H9 (cell line): ENCODE data around the gene CRTAP. TPM values are rescaled to one million over a fixed set of nuclear protein-coding genes. Genes with fewer than 3 reads are reported as not detected.

Experiments
- DNase-seq: peaks from one replicate; pipeline ENCODE4 v3.0.0-alpha.2; 2017
- H2AFZ ChIP-seq: one replicate; pipeline ENCODE4 v1.6.1; 2013; ENCODE audit warnings: mild to moderate bottlenecking, low read length, control low read depth, moderate library complexity
- H2AK5ac ChIP-seq: 2 replicates; pipeline ENCODE4 v1.6.1; 2013; ENCODE audit warnings: low read length, control low read depth, mixed read lengths; ENCODE audit not compliant: insufficient read length
- H2BK120ac ChIP-seq: one replicate; pipeline ENCODE4 v1.6.1; 2013; ENCODE audit warnings: low read depth, mild to moderate bottlenecking, low read length, control low read depth, inconsistent platforms; ENCODE audit not compliant: poor library complexity, severe bottlenecking
- H2BK12ac ChIP-seq: 2 replicates; pipeline ENCODE4 v1.6.1; 2013; ENCODE audit warnings: low read length, control low read depth, mixed read lengths, low read depth; ENCODE audit not compliant: insufficient read length
- H2BK15ac ChIP-seq: 2 replicates; pipeline ENCODE4 v1.6.1; 2013; ENCODE audit warnings: low read depth, low read length, control low read depth
- H2BK20ac ChIP-seq: one replicate; pipeline ENCODE4 v1.6.1; 2013; ENCODE audit warnings: low read depth, mild to moderate bottlenecking, low read length, control low read depth, inconsistent platforms; ENCODE audit not compliant: poor library complexity, severe bottlenecking
- H2BK5ac ChIP-seq: 2 replicates; pipeline ENCODE4 v1.6.1; 2013; ENCODE audit warnings: low read length, control low read depth, mixed read lengths; ENCODE audit not compliant: insufficient read length
- H3K14ac ChIP-seq: 2 replicates; pipeline ENCODE4 v1.6.1; 2013; ENCODE audit warnings: low read length, control low read depth; ENCODE audit not compliant: insufficient read depth
- H3K18ac ChIP-seq: 2 replicates; pipeline ENCODE4 v1.6.1; 2013; ENCODE audit warnings: low read depth, mild to moderate bottlenecking, mixed read lengths, low read length, control low read depth; ENCODE audit not compliant: insufficient read length
- H3K23ac ChIP-seq: 2 replicates; pipeline ENCODE4 v1.6.1; 2013; ENCODE audit warnings: low read length, control low read depth, mixed read lengths, low read depth; ENCODE audit not compliant: insufficient read length
- H3K23me2 ChIP-seq: 2 replicates; pipeline ENCODE4 v1.6.1; 2013; ENCODE audit warnings: low read depth, mild to moderate bottlenecking, mixed read lengths, low read length, control low read depth; ENCODE audit not compliant: insufficient read length, poor library complexity, severe bottlenecking
- H3K27ac ChIP-seq: 2 replicates; pipeline ENCODE4 v1.5.1; 2013; ENCODE audit warnings: low read length, control low read depth, mixed read lengths, low read depth; ENCODE audit not compliant: insufficient read length
- H3K27me3 ChIP-seq: 2 replicates; pipeline ENCODE4 v1.6.1; 2013; ENCODE audit warnings: low read length, control low read depth, inconsistent platforms; ENCODE audit not compliant: insufficient read depth
- H3K4ac ChIP-seq: 2 replicates; pipeline ENCODE4 v1.6.1; 2013; ENCODE audit warnings: low read depth, mild to moderate bottlenecking, control low read depth, inconsistent platforms, low read length, moderate library complexity
- H3K4me1 ChIP-seq: 2 replicates; pipeline ENCODE4 v1.6.1; 2013; ENCODE audit warnings: low read length, control low read depth, inconsistent platforms; ENCODE audit not compliant: insufficient read depth
- H3K4me2 ChIP-seq: 2 replicates; pipeline ENCODE4 v1.6.1; 2013; ENCODE audit warnings: low read length, control low read depth, mixed read lengths; ENCODE audit not compliant: insufficient read length, insufficient read depth
- H3K56ac ChIP-seq: 2 replicates; pipeline ENCODE4 v1.6.1; 2013; ENCODE audit warnings: low read depth, mild to moderate bottlenecking, mixed read lengths, low read length, control low read depth; ENCODE audit not compliant: insufficient read length
- H3K79me1 ChIP-seq: 2 replicates; pipeline ENCODE4 v1.6.1; 2013; ENCODE audit warnings: low read depth, mild to moderate bottlenecking, moderate library complexity, low read length, control low read depth, inconsistent platforms; ENCODE audit not compliant: insufficient read depth, poor library complexity, severe bottlenecking
- H3K79me2 ChIP-seq: 2 replicates; pipeline ENCODE4 v1.6.1; 2013; ENCODE audit warnings: low read length, control low read depth, inconsistent platforms; ENCODE audit not compliant: insufficient read depth
- H3K9ac ChIP-seq: 2 replicates; pipeline ENCODE4 v1.6.1; 2013; ENCODE audit warnings: low read length, control low read depth, mixed read lengths; ENCODE audit not compliant: insufficient read length; ENCODE audit errors: extremely low read depth
- H3K9me3 ChIP-seq: one replicate; pipeline ENCODE4 v1.6.1; 2013; ENCODE audit warnings: low read depth, low read length, inconsistent platforms; ENCODE audit not compliant: control insufficient read depth
- H3T11ph ChIP-seq: one replicate; pipeline ENCODE4 v1.6.1; 2013; ENCODE audit warnings: mild to moderate bottlenecking, low read length, control low read depth, inconsistent platforms
- H4K20me1 ChIP-seq: one replicate; pipeline ENCODE4 v1.6.1; 2013; ENCODE audit not compliant: control insufficient read depth, insufficient read length, insufficient read depth
- H4K5ac ChIP-seq: 2 replicates; pipeline ENCODE4 v1.6.1; 2013; ENCODE audit warnings: low read depth, mild to moderate bottlenecking, mixed read lengths, low read length, control low read depth; ENCODE audit not compliant: insufficient read length
- H4K8ac ChIP-seq: replicated peaks from 2 replicates; pipeline ENCODE4 v1.6.1; 2013; ENCODE audit warnings: low read length, control low read depth, mixed read lengths, low read depth; ENCODE audit not compliant: insufficient read length
- H4K91ac ChIP-seq: 2 replicates; pipeline ENCODE4 v1.6.1; 2013; ENCODE audit warnings: low read depth, mild to moderate bottlenecking, moderate library complexity, mixed read lengths, low read length, control low read depth; ENCODE audit not compliant: insufficient read length
- H3K27ac Mint-ChIP-seq, 3 experiments: 2 replicates in 2 of 3; 3 replicates in 1 of 3; pipeline ENCODE4 v1.8.0; 2020 to 2021; ENCODE audit warnings: mixed read lengths in 3 of 3, mild to moderate bottlenecking in 1 of 3, moderate library complexity in 1 of 3
- H3K27me3 Mint-ChIP-seq: 2 replicates; pipeline ENCODE4 v1.8.0; 2021; ENCODE audit warnings: low read depth, mild to moderate bottlenecking, moderate library complexity, mixed read lengths
- H3K36me3 Mint-ChIP-seq, 3 experiments: 2 replicates in 2 of 3; 3 replicates in 1 of 3; pipeline ENCODE4 v1.8.0; 2020 to 2021; ENCODE audit warnings: low read depth in 3 of 3, mixed read lengths in 3 of 3; ENCODE audit not compliant: insufficient read depth in 1 of 3
- H3K4me1 Mint-ChIP-seq, 2 experiments: 2 replicates each; pipeline ENCODE4 v1.8.0; 2020; ENCODE audit warnings: mixed read lengths in 2 of 2
- H3K4me3 Mint-ChIP-seq, 2 experiments: 2 replicates in 1 of 2; 3 replicates in 1 of 2; pipeline ENCODE4 v1.8.0; 2020 to 2021; ENCODE audit warnings: mild to moderate bottlenecking in 2 of 2, mixed read lengths in 2 of 2, moderate library complexity in 1 of 2
- H3K9me3 Mint-ChIP-seq, 2 experiments: 2 replicates in 1 of 2; 3 replicates in 1 of 2; pipeline ENCODE4 v1.8.0; 2020; ENCODE audit warnings: mild to moderate bottlenecking in 2 of 2, mixed read lengths in 2 of 2, moderate library complexity in 1 of 2
- CTCF ChIP-seq: fragments of 200-600 bp; sonication (generic); conservative IDR thresholded peaks from 3 replicates; pipeline ENCODE4 v1.8.0; 2021; ENCODE audit warnings: antibody characterized with exemption, mild to moderate bottlenecking
- WGBS: extraction: QIAGEN DNeasy Blood & Tissue Kit; methylation state at CpG from one replicate; pipeline ENCODE4 v1.1.7; 2013; ENCODE audit warnings: missing lambda C conversion rate, low lambda C conversion rate, mixed read lengths; ENCODE audit not compliant: insufficient read length; ENCODE audit errors: extremely low coverage; 5-methylcytosine and 5-hydroxymethylcytosine counted together
- total RNA-seq: library from RNA; stranded (reverse); gene quantifications from 2 replicates; pipeline ENCODE4 v1.2.1, GENCODE V29; 2021

Gene CRTAP
- total RNA-seq, 1 experiment from 2014 or later, result 159 TPM

- no peak overlapping the region for H3K9ac ChIP-seq
- no peak overlapping the region for H2BK120ac ChIP-seq
- H3K79me1 ChIP-seq, result no peaks in the 10 kb centered on the region
- Mint-ChIP-seq H3K36me3 (no peaks in the 10 kb centered on the region), H3K9me3 (no peaks in the 10 kb centered on the region), H3K27ac (no peak overlapping the region; a peak in 1 of 7 replicates), H3K4me1 (peaks cover 4 to 9% of the 10 kb centered on the region in 2 experiments), H3K4me3 (no peak overlapping the region), H3K27me3 (no peaks in the 10 kb centered on the region)
- no peak overlapping the region for H4K91ac ChIP-seq
- no peak overlapping the region for H2BK12ac ChIP-seq
- H3K4me2 ChIP-seq, result no peak overlapping the region
- no peak for DNase-seq
- H2AFZ ChIP-seq, result no peak overlapping the region
- H4K8ac ChIP-seq, result no peak overlapping the region
- no peak for TF ChIP-seq CTCF
- H3K4ac ChIP-seq, result no peak overlapping the region
- H3K79me2 ChIP-seq, result no peaks in the 10 kb centered on the region
- no peaks in the 10 kb centered on the region for H3K23me2 ChIP-seq
- H3K18ac ChIP-seq, result no peak overlapping the region
- H3T11ph ChIP-seq, result no peak overlapping the region
- H3K27me3 ChIP-seq, result no peaks in the 10 kb centered on the region
- WGBS, result no CpG with 5 or more reads among the region's 3 CpGs
- no peak overlapping the region for H3K56ac ChIP-seq
- H2BK5ac ChIP-seq, result no peak overlapping the region
- no peak overlapping the region for H3K14ac ChIP-seq
- no peak overlapping the region for H3K23ac ChIP-seq
- no peak overlapping the region for H2BK15ac ChIP-seq
- no peak overlapping the region for H4K5ac ChIP-seq
- no peak overlapping the region for H2AK5ac ChIP-seq
- H3K4me1 ChIP-seq, result no peaks in the 10 kb centered on the region
- H3K27ac ChIP-seq, result no peak overlapping the region
- H3K9me3 ChIP-seq, result no peaks in the 10 kb centered on the region
- no peaks in the 10 kb centered on the region for H4K20me1 ChIP-seq
- no peak overlapping the region for H2BK20ac ChIP-seq
Measured at GRCh38 chr3:33196538-33196937, 82.7 kb downstream of the CRTAP start.

Other genes with a start within 250 kb of the CRTAP start
- gene CCR4, start 162.4 kb upstream of the CRTAP start, total RNA-seq, result 0.07 and 0.09 TPM in 2 replicates
- gene GLB1, start 16.9 kb upstream of the CRTAP start, total RNA-seq, result 51.8 and 55.0 TPM in 2 replicates
- 6.6 and 7.7 TPM in 2 replicates for gene TMPPE, start 16.9 kb upstream of the CRTAP start, total RNA-seq
- 4.5 and 4.9 TPM in 2 replicates for gene SUSD5, start 104.8 kb downstream of the CRTAP start, total RNA-seq
- gene FBXL2, start 163.4 kb downstream of the CRTAP start, total RNA-seq, result 2.7 and 3.0 TPM in 2 replicates